Effector memory CD8-positive, alpha-beta T cell (primary cell): ENCODE measurements around the gene YY1.
A peak's percentile ranks its signal among the peaks of the same experiment; 100 is the strongest.

Experiments
- ATAC-seq: fragments of 150-1000 bp; cut with Tn5 transposase; replicated peaks from 2 replicates; pipeline ENCODE4 v1.10.0; 2021; ENCODE audit warnings: mild to moderate bottlenecking, moderate library complexity
- DNase-seq, 3 experiments: peaks; one replicate each; pipeline ENCODE4 v3.0.0; 2021
- H3K27ac Mint-ChIP-seq, 2 donors: one replicate each; pipeline ENCODE4 v1.8.0; 2022; ENCODE audit warnings: mild to moderate bottlenecking in 2 of 2, mixed read lengths in 2 of 2, moderate library complexity in 2 of 2
- H3K27me3 Mint-ChIP-seq, 2 donors: one replicate each; pipeline ENCODE4 v1.8.0; 2022; ENCODE audit warnings: mixed read lengths in 2 of 2
- H3K36me3 Mint-ChIP-seq: one replicate; pipeline ENCODE4 v1.8.0; 2022; ENCODE audit warnings: mild to moderate bottlenecking, moderate library complexity, mixed read lengths; ENCODE audit not compliant: insufficient read depth
- H3K4me1 Mint-ChIP-seq, 2 donors: one replicate each; pipeline ENCODE4 v1.8.0; 2022; ENCODE audit warnings: low read depth in 2 of 2, mixed read lengths in 2 of 2
- H3K4me3 Mint-ChIP-seq, 2 donors: one replicate each; pipeline ENCODE4 v1.8.0; 2022; ENCODE audit warnings: mild to moderate bottlenecking in 2 of 2, mixed read lengths in 2 of 2, moderate library complexity in 2 of 2
- H3K9me3 Mint-ChIP-seq, 2 donors: one replicate each; pipeline ENCODE4 v1.8.0; 2022; ENCODE audit warnings: mixed read lengths in 2 of 2

The YY1 gene

GRCh38 chr14:100330007-100330344 is 91.0 kb downstream of the YY1 start:
- no peak for ATAC-seq
- no peak for DNase-seq
- no peaks in the 10 kb centered on the region for H3K27me3 Mint-ChIP-seq
- H3K27ac Mint-ChIP-seq = peak overlapping the region in 1 of 2 donors; percentile 58
- no peaks in the 10 kb centered on the region for H3K9me3 Mint-ChIP-seq
- no peaks in the 10 kb centered on the region for H3K4me1 Mint-ChIP-seq
- no peaks in the 10 kb centered on the region for H3K36me3 Mint-ChIP-seq
- H3K4me3 Mint-ChIP-seq = no peak overlapping the region

DNA sequence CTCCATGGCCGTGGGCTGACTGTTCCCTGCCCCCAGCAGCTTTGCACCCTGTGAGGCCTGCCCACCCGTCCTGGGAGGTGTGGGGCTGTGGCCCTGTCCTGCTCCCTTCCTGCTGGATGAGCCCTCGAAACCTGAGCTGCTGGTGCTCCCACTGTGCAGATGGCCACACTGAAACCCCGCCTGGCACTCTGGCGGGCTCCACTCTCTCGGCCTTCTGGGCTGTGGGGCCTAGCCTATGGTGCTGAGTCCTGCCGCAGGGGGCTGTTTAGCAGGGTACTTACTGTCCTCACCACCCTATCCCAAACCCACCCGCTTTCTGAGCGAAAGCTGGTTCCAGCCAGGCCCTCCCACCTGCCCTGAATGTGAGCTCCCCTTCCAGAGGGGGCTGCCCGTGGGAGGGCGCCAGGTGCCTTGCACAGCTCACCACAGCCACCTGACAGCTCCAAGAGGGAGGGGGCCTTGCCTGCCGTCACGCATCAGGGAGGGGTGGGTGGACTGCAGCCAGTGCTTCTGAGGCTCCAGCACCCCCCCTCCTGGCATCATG is 91.5 kb downstream of the YY1 start:
- Mint-ChIP-seq H3K4me3 (no peak overlapping the region), H3K4me1 (no peaks in the 10 kb centered on the region), H3K27ac (no peak overlapping the region), H3K36me3 (peaks cover 2% of the 10 kb centered on the region), H3K27me3 (no peaks in the 10 kb centered on the region), H3K9me3 (no peaks in the 10 kb centered on the region)
- DNase-seq = no peak
- ATAC-seq = no peak

GRCh38 chr14:100332071-100332639 is 93.2 kb downstream of the YY1 start:
- H3K36me3 Mint-ChIP-seq = peaks cover 2% of the 10 kb centered on the region
- H3K9me3 Mint-ChIP-seq = no peaks in the 10 kb centered on the region
- H3K27me3 Mint-ChIP-seq = no peaks in the 10 kb centered on the region
- peak overlapping the region in 1 of 2 donors; percentile 57 for H3K27ac Mint-ChIP-seq
- DNase-seq (no peak), ATAC-seq (no peak)
- H3K4me1 Mint-ChIP-seq = no peaks in the 10 kb centered on the region
- H3K4me3 Mint-ChIP-seq = no peak overlapping the region
